Measurements from ENCODE around the gene SLC5A2. TPM values are rescaled to one million over a fixed set of nuclear protein-coding genes. Genes with fewer than 3 reads are reported as not detected.

Gene SLC5A2
- polyA plus RNA-seq, 2 of the 4 experiments (the other 2 are of a cell fraction), result 0.09 to 0.46 TPM

DNA sequence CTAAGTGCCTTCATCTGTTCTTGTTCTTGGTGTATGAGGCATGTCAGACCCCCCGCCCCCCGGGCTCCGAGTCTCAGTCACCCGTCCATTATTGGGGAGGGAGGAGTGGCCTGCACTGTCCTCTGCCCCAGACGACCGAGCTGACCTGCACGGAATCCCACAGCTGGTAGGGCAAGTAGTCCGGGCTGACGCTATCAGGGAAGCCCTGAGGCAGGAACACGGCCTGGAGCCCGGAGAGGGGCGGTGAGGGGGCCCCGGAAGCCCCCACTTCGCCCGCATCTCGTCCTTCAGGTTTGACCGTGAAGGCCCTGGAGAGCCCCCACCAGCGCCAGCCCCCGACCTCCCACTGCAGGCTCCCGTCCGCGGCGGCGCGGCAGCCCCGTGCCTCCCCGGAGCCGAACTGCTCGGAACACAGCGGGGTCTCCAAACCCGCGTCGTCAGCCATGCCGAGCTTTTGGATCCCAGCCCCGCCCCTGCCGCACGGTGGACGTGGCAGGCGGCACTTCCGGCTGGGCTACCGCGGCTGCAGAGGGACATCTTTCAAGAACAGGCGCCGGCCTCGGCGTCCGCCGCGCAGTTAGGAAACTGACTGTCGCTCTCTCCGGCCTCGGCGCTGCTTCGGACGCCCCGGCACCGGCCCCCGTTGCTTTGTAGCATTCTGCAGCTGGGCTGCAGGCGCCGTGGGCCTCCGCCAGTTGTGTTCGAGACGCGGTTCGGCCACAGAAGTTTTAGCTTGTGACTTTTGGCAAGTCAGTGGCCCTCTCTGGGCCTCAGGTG is 25.2 kb downstream of the SLC5A2 start, which contains the start of gene RUSF1:
Gene RUSF1, minus strand, starts transcription at position 463 of the 777 bp plus-strand sequence. Its CDS starts 18 bp downstream, at position 445.
- POLR2A ChIA-PET, result interaction anchor here (0.7 to 2.9 kb wide), 12 partner anchors 9 to 390 kb away, joined by 3 to 18 read pairs (median 6); partner anchors contain the start of genes ARMC5, KAT8, TGFB1I1 and ZNF267
- FAIRE-seq (no peak), DNase-seq (ENCODE audit: low read depth in 1 of 2, low spot score in 1 of 2) (peak; percentile 72 to 91), ATAC-seq (peak; percentile 97 to 98)
- TF ChIP-seq PBX3 (IDR thresholded peaks at IDR 0.05) (peak; percentile 55; the same call in 1 of the 2 replicates), TP53 (CRISPR knock-in tag; IDR thresholded peaks at IDR 0.05) (no peak), MYC (IDR thresholded peaks at IDR 0.05; ENCODE audit: borderline replicate concordance, low read length) (peak; percentile 55; the same call in 1 of the 2 replicates), MAX (IDR thresholded peaks at IDR 0.05) (peak; percentile 93), POLR2A (IDR thresholded peaks at IDR 0.05; ENCODE audit: low read length) (peak; percentile 71), JUN (IDR thresholded peaks at IDR 0.05) (peak; percentile 61 to 93; a peak in 4 of 5 replicates), RAD21 (conservative IDR thresholded peaks at IDR 0.05 in 1 of 2, IDR thresholded peaks at IDR 0.05 in 1 of 2) (no peak), PHF8 (IDR thresholded peaks at IDR 0.05; ENCODE audit: borderline replicate concordance, low read depth) (peak; percentile 97)
- TF ChIP-seq, protein P1, sequence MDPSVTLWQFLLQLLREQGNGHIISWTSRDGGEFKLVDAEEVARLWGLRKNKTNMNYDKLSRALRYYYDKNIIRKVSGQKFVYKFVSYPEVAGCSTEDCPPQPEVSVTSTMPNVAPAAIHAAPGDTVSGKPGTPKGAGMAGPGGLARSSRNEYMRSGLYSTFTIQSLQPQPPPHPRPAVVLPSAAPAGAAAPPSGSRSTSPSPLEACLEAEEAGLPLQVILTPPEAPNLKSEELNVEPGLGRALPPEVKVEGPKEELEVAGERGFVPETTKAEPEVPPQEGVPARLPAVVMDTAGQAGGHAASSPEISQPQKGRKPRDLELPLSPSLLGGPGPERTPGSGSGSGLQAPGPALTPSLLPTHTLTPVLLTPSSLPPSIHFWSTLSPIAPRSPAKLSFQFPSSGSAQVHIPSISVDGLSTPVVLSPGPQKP (IDR thresholded peaks at IDR 0.05; ENCODE audit: low read depth, low read length), result peak; percentile 55; the same call in 1 of the 2 replicates
- TF ChIP-seq, protein P2, sequence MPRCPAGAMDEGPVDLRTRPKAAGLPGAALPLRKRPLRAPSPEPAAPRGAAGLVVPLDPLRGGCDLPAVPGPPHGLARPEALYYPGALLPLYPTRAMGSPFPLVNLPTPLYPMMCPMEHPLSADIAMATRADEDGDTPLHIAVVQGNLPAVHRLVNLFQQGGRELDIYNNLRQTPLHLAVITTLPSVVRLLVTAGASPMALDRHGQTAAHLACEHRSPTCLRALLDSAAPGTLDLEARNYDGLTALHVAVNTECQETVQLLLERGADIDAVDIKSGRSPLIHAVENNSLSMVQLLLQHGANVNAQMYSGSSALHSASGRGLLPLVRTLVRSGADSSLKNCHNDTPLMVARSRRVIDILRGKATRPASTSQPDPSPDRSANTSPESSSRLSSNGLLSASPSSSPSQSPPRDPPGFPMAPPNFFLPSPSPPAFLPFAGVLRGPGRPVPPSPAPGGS (IDR thresholded peaks at IDR 0.05), result peak; percentile 90
- CTCF ChIA-PET, result interaction anchor here (0.9 to 1.2 kb wide), 2 partner anchors 16 to 360 kb away, joined by 3 read pairs; no protein-coding TSS in a partner anchor
- Histone ChIP-seq H3K4me1 (peaks cover 14% of the 10 kb centered on the region), H3K27ac (peak within 1 kb of the TSS; percentile 91 to 95), H3K4me3 (peak within 1 kb of the TSS; percentile 79), H3K9me3 (no peaks in the 10 kb centered on the region), H3K4me2 (peak within 1 kb of the TSS; percentile 90)
- 2% methylated on average over 35 of the region's 65 CpGs for WGBS (ENCODE audit: missing lambda C conversion rate)

- H3K4me2 ChIP-seq, result peak overlapping the region; percentile 90
- peak in 1 of 2 experiments; percentile 32 for DNase-seq (ENCODE audit: low read depth in 1 of 2, low spot score in 1 of 2)
- peak overlapping the region; percentile 91 to 95 for H3K27ac ChIP-seq
- POLR2A ChIA-PET, result interaction anchor here (1.0 to 2.9 kb wide), 9 partner anchors 9 to 391 kb away, joined by 3 to 18 read pairs (median 8); partner anchors contain the start of genes ARMC5, KAT8, TGFB1I1 and ZNF267
- H3K9me3 ChIP-seq, result no peaks in the 10 kb centered on the region
- no peak for TF ChIP-seq ZSCAN20 (CRISPR knock-in tag; IDR thresholded peaks at IDR 0.05)
- TF ChIP-seq RAD21 (conservative IDR thresholded peaks at IDR 0.05 in 1 of 2, IDR thresholded peaks at IDR 0.05 in 1 of 2), result no peak
- no peak for TF ChIP-seq KDM5A (IDR thresholded peaks at IDR 0.05)
- no peak for TF ChIP-seq RNF2 (IDR thresholded peaks at IDR 0.05; ENCODE audit: borderline replicate concordance, low read depth)
- TF ChIP-seq HOXB5 (CRISPR knock-in tag; IDR thresholded peaks at IDR 0.05), result no peak
- TF ChIP-seq ZC3H11A (IDR thresholded peaks at IDR 0.05), result no peak
- no peak for TF ChIP-seq CBX2 (IDR thresholded peaks at IDR 0.05; ENCODE audit: borderline replicate concordance, low read depth)
- TF ChIP-seq GATA3 (IDR thresholded peaks at IDR 0.05; ENCODE audit: borderline replicate concordance), result no peak
- TF ChIP-seq RARB (CRISPR knock-in tag; IDR thresholded peaks at IDR 0.05), result no peak
- no peak for TF ChIP-seq HES2 (IDR thresholded peaks at IDR 0.05)
- TF ChIP-seq ATOH8 (CRISPR knock-in tag; IDR thresholded peaks at IDR 0.05; ENCODE audit: low read depth), result no peak
- TF ChIP-seq HMGXB4 (CRISPR knock-in tag; IDR thresholded peaks at IDR 0.05; ENCODE audit: borderline replicate concordance), result no peak
- no peak for TF ChIP-seq JUN (IDR thresholded peaks at IDR 0.05)
- no peak for TF ChIP-seq BHLHE40 (IDR thresholded peaks at IDR 0.05; ENCODE audit: low read depth, low read length)
- no peak for TF ChIP-seq KDM1A (IDR thresholded peaks at IDR 0.05; ENCODE audit: low read depth)
- no peak for TF ChIP-seq FOXS1 (CRISPR knock-in tag; IDR thresholded peaks at IDR 0.05)
- TF ChIP-seq NFE2L2 (conservative IDR thresholded peaks at IDR 0.05; ENCODE audit: low read length), result no peak
- no peak for TF ChIP-seq EHF (CRISPR knock-in tag; IDR thresholded peaks at IDR 0.05)
- no peak for TF ChIP-seq EHMT2 (IDR thresholded peaks at IDR 0.05; ENCODE audit: low read depth)
- no peak for TF ChIP-seq EP300 (IDR thresholded peaks at IDR 0.05)
- CTCF ChIA-PET, result interaction anchor here (0.9 kb wide), 1 partner anchor 360 kb away, joined by 3 read pairs; no protein-coding TSS in a partner anchor
- peaks cover 14% of the 10 kb centered on the region for H3K4me1 ChIP-seq
- 20% methylated on average over 6 of the region's 6 CpGs for WGBS (ENCODE audit: missing lambda C conversion rate)
- no peak for FAIRE-seq
- ATAC-seq, result peak; percentile 10 to 28; a peak in 3 of 6 replicates
- peak overlapping the region; percentile 79 for H3K4me3 ChIP-seq
Measured at GRCh38 chr16:31508706-31509195, 25.8 kb downstream of the SLC5A2 start.
